HepG2 (cell line): ENCODE measurements around the gene SLA2. TPM values are rescaled to one million over a fixed set of nuclear protein-coding genes. Genes with fewer than 3 reads are reported as not detected.

Experiments used
- CENPT ChIP-seq: sonication (generic); formaldehyde crosslinking; IDR thresholded peaks from 2 replicates; pipeline ENCODE4 v1.8.0; 2022; ENCODE audit warnings: low read depth, mild to moderate bottlenecking, moderate library complexity, missing genetic modification reagents
- FOXO1 ChIP-seq: sonication (generic); formaldehyde crosslinking; IDR thresholded peaks from 2 replicates; pipeline ENCODE4 v1.4.0; 2020; ENCODE audit warnings: missing genetic modification reagents
- GZF1 ChIP-seq: sonication (generic); formaldehyde crosslinking; IDR thresholded peaks from 2 replicates; pipeline ENCODE4 v1.5.1; 2020; ENCODE audit warnings: mild to moderate bottlenecking, missing genetic modification reagents
- HNRNPK ChIP-seq: fragments of 200-400 bp; formaldehyde crosslinking; IDR thresholded peaks from 2 replicates; pipeline ENCODE4 v1.6.1; 2018; ENCODE audit warnings: low read length, low read depth, moderate library complexity, mild to moderate bottlenecking; ENCODE audit not compliant: poor library complexity, severe bottlenecking
- IKZF1 ChIP-seq: fragments of 450-650 bp; IDR thresholded peaks from 2 replicates; pipeline ENCODE4 v1.7.1; 2016
- KLF12 ChIP-seq: sonication (generic); formaldehyde crosslinking; IDR thresholded peaks from 2 replicates; pipeline ENCODE4 v1.4.0; 2020; ENCODE audit warnings: missing genetic modification reagents, borderline replicate concordance
- MED13 ChIP-seq: sonication (generic); formaldehyde crosslinking; IDR thresholded peaks from 2 replicates; pipeline ENCODE4 v1.5.0; 2020; ENCODE audit warnings: missing genetic modification reagents
- NCOA1 ChIP-seq: sonication (generic); formaldehyde crosslinking; IDR thresholded peaks from 2 replicates; pipeline ENCODE4 v1.9.0; 2021; ENCODE audit warnings: missing genetic modification reagents
- NFATC3 ChIP-seq: sonication (generic); formaldehyde crosslinking; IDR thresholded peaks from 2 replicates; pipeline ENCODE4 v1.5.1; 2020; ENCODE audit warnings: mild to moderate bottlenecking, missing genetic modification reagents
- PHF5A ChIP-seq: IDR thresholded peaks from one replicate; pipeline ENCODE4 v1.6.1; 2018; ENCODE audit warnings: low read depth, missing genetic modification reagents; ENCODE audit not compliant: unreplicated experiment
- SSRP1 ChIP-seq: IDR thresholded peaks from 2 replicates; pipeline ENCODE4 v1.6.1; 2016; ENCODE audit warnings: control low read depth
- SYNCRIP ChIP-seq: fragments of 200-400 bp; formaldehyde crosslinking; IDR thresholded peaks from 2 replicates; pipeline ENCODE4 v1.6.1; 2018; ENCODE audit warnings: mild to moderate bottlenecking, low read depth, low read length; ENCODE audit not compliant: insufficient read depth
- TRIM24 ChIP-seq: sonication (generic); formaldehyde crosslinking; IDR thresholded peaks from 2 replicates; pipeline ENCODE4 v1.8.0; 2022; ENCODE audit warnings: mild to moderate bottlenecking, missing genetic modification reagents
- ZNF160 ChIP-seq: sonication (generic); formaldehyde crosslinking; IDR thresholded peaks from 2 replicates; pipeline ENCODE4 v1.8.0; 2022; ENCODE audit warnings: mild to moderate bottlenecking, inconsistent platforms, missing genetic modification reagents
- ZNF614 ChIP-seq: IDR thresholded peaks from 2 replicates; pipeline ENCODE4 v1.6.1; 2018; ENCODE audit warnings: missing biosample characterization, missing genetic modification reagents, inconsistent platforms, borderline replicate concordance
- ZNF780A ChIP-seq: sonication (generic); formaldehyde crosslinking; IDR thresholded peaks from 2 replicates; pipeline ENCODE4 v1.8.0; 2022; ENCODE audit warnings: mild to moderate bottlenecking, missing genetic modification reagents, moderate library complexity
- polyA plus RNA-seq, 8 experiments: library from polyadenylated mRNA; depleted of rRNA in 3 of 8; stranded (reverse) in 7 of 8; unstranded in 1 of 8; fragments of >200 nt; fragmentation: Illumina TruSeq in 4 of 8; extraction: Trizol in 4 of 8; gene quantifications; 2 replicates each; pipeline versions ENCODE4 v1.2.1 to v1.2.3, GENCODE V29; 2011 to 2016; ENCODE audit warnings: low read depth in 4 of 8, missing spikeins in 1 of 8, mixed read lengths in 1 of 8; ENCODE audit not compliant: insufficient read depth in 1 of 8
- total RNA-seq, 5 experiments: library from RNA; depleted of rRNA; stranded (reverse); fragments of >200 nt; fragmentation: Illumina TruSeq; extraction: Trizol; gene quantifications; 2 replicates each; pipeline ENCODE4 v1.2.3, GENCODE V29; 2016; ENCODE audit warnings: low read depth in 1 of 5
- TF ChIP-seq, protein P1 (sequence below): sonication (generic); formaldehyde crosslinking; IDR thresholded peaks from 2 replicates; pipeline ENCODE4 v1.4.0; 2020; ENCODE audit warnings: missing genetic modification reagents, borderline replicate concordance
- TF ChIP-seq, protein P2 (sequence below), 2 experiments: fragments of 450-650 bp in 1 of 2; sonication (generic) in 1 of 2; formaldehyde crosslinking; IDR thresholded peaks; 2 replicates each; pipeline versions ENCODE4 v1.5.0 to v1.8.0; 2020 to 2022; ENCODE audit warnings: mild to moderate bottlenecking in 1 of 2, missing genetic modification reagents in 1 of 2
- TF ChIP-seq, protein P3 (sequence below): sonication (generic); formaldehyde crosslinking; IDR thresholded peaks from 2 replicates; pipeline ENCODE4 v1.4.0; 2020; ENCODE audit warnings: mild to moderate bottlenecking, missing genetic modification reagents

SLA2 gene
- total and polyA plus RNA-seq, 2 of the 13 experiments (the other 11 are each of a cell fraction or from before 2014, with no cell fraction given), result 1.6 to 3.6 TPM

DNA sequence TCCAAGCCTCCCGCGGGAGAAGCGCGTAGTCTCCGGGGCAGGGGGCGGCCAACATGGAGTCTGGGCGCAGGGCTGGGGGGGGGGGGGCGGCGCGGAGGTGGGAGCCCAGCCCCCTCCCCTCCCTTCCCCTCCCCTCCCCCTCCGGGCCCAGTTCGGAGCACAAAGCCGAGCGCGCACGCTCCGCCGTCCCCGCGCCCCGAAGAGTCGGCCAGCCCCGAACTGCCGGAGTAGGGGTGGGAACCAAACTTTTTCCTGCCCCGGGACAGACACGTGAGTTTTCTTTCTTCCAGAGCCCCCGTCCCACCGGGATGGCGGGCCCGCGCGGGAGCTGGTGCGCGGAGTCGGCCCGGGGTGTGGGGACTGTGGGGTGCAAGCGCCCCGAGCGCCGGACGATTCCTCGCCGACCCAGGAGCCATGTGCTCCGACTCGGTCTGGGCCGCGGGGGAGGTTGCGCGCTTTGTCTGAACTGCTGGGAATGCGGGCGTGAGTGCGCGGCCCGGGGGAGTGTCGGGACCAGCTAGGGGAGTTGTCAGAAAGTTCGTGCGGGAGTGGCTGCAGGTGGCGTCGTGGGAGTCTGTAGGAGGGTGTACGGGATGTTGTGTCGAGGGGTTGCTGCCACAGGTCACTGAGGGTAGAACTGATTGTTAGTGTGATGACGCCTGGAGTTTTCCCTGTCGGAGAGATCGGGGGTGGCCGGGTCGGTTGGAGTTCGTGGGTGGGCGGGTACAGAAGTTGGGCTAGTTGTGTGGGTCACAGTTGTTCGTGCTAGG lies 71.4 kb downstream of the SLA2 start (continued):
- TF ChIP-seq, protein P1, sequence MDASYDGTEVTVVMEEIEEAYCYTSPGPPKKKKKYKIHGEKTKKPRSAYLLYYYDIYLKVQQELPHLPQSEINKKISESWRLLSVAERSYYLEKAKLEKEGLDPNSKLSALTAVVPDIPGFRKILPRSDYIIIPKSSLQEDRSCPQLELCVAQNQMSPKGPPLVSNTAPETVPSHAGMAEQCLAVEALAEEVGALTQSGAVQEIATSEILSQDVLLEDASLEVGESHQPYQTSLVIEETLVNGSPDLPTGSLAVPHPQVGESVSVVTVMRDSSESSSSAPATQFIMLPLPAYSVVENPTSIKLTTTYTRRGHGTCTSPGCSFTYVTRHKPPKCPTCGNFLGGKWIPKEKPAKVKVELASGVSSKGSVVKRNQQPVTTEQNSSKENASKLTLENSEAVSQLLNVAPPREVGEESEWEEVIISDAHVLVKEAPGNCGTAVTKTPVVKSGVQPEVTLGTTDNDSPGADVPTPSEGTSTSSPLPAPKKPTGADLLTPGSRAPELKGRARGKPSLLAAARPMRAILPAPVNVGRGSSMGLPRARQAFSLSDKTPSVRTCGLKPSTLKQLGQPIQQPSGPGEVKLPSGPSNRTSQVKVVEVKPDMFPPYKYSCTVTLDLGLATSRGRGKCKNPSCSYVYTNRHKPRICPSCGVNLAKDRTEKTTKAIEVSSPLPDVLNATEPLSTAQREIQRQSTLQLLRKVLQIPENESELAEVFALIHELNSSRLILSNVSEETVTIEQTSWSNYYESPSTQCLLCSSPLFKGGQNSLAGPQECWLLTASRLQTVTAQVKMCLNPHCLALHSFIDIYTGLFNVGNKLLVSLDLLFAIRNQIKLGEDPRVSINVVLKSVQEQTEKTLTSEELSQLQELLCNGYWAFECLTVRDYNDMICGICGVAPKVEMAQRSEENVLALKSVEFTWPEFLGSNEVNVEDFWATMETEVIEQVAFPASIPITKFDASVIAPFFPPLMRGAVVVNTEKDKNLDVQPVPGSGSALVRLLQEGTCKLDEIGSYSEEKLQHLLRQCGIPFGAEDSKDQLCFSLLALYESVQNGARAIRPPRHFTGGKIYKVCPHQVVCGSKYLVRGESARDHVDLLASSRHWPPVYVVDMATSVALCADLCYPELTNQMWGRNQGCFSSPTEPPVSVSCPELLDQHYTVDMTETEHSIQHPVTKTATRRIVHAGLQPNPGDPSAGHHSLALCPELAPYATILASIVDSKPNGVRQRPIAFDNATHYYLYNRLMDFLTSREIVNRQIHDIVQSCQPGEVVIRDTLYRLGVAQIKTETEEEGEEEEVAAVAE (CRISPR knock-in tag), result peak; percentile 47; the same call in 1 of the 2 replicates
- TF ChIP-seq, protein P2, sequence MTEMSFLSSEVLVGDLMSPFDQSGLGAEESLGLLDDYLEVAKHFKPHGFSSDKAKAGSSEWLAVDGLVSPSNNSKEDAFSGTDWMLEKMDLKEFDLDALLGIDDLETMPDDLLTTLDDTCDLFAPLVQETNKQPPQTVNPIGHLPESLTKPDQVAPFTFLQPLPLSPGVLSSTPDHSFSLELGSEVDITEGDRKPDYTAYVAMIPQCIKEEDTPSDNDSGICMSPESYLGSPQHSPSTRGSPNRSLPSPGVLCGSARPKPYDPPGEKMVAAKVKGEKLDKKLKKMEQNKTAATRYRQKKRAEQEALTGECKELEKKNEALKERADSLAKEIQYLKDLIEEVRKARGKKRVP (CRISPR knock-in tag; IDR thresholded peaks at IDR 0.05), result peak in 1 of 2 experiments; percentile 70; a peak in 2 of 4 replicates
- TF ChIP-seq FOXO1 (CRISPR knock-in tag) (peak; percentile 46), NFATC3 (CRISPR knock-in tag) (peak; percentile 88), ZNF160 (CRISPR knock-in tag) (0 out of 2 replicates have a peak, but pooled peaks have one; percentile 2), NCOA1 (peak; percentile 80; the same call in 1 of the 2 replicates), SSRP1 (CRISPR knock-in tag) (no peak; the same call in 1 of the 2 replicates), PHF5A (CRISPR knock-in tag) (peak; percentile 34), KLF12 (CRISPR knock-in tag) (no peak), IKZF1 (no peak), GZF1 (CRISPR knock-in tag) (no peak; the same call in 1 of the 2 replicates), HNRNPK (peak; percentile 95), CENPT (CRISPR knock-in tag) (no peak), SYNCRIP (no peak), TRIM24 (CRISPR knock-in tag) (no peak), ZNF780A (CRISPR knock-in tag) (peak; percentile 94), ZNF614 (CRISPR knock-in tag) (no peak; the same call in 1 of the 2 replicates), MED13 (CRISPR knock-in tag) (0 out of 2 replicates have a peak, but pooled peaks have one; percentile 3)
- TF ChIP-seq, protein P3, sequence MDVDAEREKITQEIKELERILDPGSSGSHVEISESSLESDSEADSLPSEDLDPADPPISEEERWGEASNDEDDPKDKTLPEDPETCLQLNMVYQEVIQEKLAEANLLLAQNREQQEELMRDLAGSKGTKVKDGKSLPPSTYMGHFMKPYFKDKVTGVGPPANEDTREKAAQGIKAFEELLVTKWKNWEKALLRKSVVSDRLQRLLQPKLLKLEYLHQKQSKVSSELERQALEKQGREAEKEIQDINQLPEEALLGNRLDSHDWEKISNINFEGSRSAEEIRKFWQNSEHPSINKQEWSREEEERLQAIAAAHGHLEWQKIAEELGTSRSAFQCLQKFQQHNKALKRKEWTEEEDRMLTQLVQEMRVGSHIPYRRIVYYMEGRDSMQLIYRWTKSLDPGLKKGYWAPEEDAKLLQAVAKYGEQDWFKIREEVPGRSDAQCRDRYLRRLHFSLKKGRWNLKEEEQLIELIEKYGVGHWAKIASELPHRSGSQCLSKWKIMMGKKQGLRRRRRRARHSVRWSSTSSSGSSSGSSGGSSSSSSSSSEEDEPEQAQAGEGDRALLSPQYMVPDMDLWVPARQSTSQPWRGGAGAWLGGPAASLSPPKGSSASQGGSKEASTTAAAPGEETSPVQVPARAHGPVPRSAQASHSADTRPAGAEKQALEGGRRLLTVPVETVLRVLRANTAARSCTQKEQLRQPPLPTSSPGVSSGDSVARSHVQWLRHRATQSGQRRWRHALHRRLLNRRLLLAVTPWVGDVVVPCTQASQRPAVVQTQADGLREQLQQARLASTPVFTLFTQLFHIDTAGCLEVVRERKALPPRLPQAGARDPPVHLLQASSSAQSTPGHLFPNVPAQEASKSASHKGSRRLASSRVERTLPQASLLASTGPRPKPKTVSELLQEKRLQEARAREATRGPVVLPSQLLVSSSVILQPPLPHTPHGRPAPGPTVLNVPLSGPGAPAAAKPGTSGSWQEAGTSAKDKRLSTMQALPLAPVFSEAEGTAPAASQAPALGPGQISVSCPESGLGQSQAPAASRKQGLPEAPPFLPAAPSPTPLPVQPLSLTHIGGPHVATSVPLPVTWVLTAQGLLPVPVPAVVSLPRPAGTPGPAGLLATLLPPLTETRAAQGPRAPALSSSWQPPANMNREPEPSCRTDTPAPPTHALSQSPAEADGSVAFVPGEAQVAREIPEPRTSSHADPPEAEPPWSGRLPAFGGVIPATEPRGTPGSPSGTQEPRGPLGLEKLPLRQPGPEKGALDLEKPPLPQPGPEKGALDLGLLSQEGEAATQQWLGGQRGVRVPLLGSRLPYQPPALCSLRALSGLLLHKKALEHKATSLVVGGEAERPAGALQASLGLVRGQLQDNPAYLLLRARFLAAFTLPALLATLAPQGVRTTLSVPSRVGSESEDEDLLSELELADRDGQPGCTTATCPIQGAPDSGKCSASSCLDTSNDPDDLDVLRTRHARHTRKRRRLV (CRISPR knock-in tag), result peak; percentile 96
